GM20431 (cell line): ENCODE results near the gene CRIP3.

Source experiments
- in situ Hi-C: fragments of 300-500 bp; cut with MseI, MboI; formaldehyde crosslinking; loops from one replicate; pipeline ENCODE4 v1.15.0; 2020; ENCODE audit warnings: low sequenced_read_pairs; ENCODE audit not compliant: unreplicated experiment

The CRIP3 gene

DNA sequence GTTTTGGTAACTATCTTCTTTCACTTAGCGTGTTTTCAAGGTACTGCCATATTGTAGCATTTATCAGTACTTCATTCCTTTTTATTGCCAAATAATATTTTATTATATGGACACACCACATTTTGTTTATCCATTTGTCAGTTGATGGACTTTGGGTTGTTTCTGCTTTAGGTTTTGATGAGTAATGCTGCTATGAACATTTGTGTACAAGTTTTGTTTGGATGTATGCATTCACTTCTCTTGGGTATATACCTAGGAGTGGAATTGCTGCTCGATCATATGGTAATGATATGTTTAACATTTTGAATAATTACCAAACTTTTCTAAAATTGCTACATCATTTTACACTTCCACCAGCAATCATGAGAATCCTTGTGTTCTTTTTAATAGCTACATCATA is 16.9 kb downstream of the CRIP3 start:
- in situ Hi-C loops, result no loop called here

- in situ Hi-C loops, result no loop called here
Observed at GRCh38 chr6:43290905-43291355, 17.7 kb downstream of the CRIP3 start.

DNA sequence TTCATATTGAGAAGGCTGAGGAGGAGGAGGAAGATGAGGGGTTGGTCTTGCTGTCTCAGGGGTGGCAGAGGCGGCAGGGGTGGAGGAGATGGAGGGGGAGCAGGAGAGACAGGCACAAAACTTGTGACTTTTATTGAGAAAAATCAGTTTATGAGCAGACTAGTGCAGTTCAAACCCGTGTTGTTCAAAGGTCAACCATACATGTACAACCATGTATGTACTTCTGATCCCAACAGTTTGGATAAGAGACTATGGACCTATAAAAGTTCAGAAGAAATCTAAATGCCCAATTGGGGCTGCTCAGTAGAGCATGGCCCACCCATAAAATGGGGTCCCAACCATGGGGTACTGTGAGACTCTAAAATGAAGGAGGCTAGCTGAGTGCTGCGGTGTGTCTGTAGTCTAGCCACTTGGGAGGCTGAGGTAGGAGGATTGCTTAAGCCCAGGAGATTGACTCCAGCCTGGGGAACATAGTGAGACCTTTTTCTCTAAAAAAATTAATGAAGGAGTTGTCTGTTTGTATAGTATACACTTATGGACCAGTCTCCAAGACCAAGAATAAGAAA is 18.2 kb downstream of the CRIP3 start:
- in situ Hi-C loops, result no loop called here

- in situ Hi-C loops, result no loop called here
Observed at GRCh38 chr6:43287717-43288679, 20.6 kb downstream of the CRIP3 start.

DNA sequence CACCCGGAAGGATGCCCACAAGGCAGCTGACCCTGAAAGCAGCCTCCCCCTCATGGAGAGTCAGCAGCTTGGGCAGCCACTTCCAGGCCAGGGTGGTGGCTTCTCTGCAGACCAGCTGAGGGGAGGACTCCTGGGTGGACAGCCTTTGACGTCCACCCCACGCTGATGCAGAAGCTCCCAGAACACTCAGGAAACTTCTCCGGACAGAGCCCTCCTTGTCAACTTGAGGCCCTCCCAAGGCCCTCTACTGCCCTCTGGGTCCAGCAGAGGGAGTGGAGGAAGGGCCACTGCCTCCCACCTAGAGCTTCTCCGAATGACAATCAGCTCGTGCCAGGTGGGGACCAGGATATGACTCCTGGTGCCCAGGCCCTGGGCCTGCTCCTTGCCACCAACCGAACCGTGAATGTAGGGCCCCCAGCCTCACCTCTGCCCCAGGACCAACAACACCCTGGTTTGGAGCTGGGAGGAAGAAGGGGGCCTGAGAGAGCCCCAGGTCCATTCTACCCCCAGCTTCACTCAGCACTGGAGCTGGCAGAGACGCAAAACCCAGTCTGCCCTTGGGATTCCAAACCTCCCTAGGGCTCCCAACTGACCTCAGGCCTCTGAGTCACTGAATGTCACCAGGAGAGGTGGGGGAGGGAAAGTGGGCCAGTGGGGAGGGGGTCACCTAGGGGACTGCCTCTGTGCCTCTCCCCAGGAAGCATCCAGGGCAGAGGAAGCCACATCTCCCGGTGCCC is 21.5 kb downstream of the CRIP3 start:
- in situ Hi-C loops, result no loop called here

- in situ Hi-C loops, result no loop called here
Observed at GRCh38 chr6:43286456-43286979, 22.1 kb downstream of the CRIP3 start.

GRCh38 chr6:43285832-43286231 is 22.8 kb downstream of the CRIP3 start:
- in situ Hi-C loops, result no loop called here

- in situ Hi-C loops, result no loop called here
Observed at GRCh38 chr6:43284991-43285781, 23.4 kb downstream of the CRIP3 start.

DNA sequence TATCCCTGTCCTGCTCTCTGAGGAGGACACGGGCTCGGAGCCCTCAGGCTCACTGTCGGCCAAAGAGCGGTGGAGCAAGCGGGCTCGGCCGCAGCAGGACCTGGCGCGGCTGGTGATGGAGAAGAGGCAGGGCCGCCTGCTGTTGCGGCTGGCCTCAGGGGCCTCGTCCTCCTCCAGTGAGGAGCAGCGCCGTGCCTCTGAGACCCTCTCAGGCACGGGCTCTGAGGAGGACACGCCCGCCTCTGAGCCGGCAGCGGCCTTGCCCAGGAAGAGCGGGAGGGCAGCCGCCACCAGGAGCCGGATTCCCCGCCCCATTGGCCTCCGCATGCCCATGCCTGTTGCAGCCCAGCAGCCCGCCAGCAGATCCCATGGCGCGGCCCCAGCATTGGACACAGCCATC is 24.7 kb downstream of the CRIP3 start:
- in situ Hi-C loops, result no loop called here

GRCh38 chr6:43283514-43283901 is 25.1 kb downstream of the CRIP3 start:
- in situ Hi-C loops, result no loop called here

GRCh38 chr6:43282636-43283513 is 25.8 kb downstream of the CRIP3 start:
- in situ Hi-C loops, result no loop called here

- in situ Hi-C loops, result no loop called here
Observed at GRCh38 chr6:43282060-43282459, 26.6 kb downstream of the CRIP3 start.

DNA sequence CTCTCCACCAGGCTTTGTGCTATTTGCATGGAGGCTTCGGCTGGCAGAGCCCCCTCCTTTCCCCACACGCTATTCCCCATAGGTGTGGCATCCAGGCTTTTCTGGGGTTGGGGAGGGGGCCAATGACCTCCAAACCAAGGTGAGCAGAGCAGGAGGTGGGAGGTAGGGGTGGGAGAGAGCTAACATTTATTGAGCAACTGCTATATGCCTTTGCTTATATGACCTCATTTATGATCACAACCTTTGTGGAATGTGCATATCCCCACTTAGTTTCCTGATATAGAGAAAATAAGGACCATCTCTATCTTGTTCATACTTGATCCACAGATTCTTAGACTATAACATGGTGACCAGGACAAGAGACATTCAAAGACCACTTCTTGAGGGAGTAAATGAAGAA is 28.4 kb downstream of the CRIP3 start:
- in situ Hi-C loops, result no loop called here

- in situ Hi-C loops, result no loop called here
Observed at GRCh38 chr6:43278524-43279078, 30.0 kb downstream of the CRIP3 start.

DNA sequence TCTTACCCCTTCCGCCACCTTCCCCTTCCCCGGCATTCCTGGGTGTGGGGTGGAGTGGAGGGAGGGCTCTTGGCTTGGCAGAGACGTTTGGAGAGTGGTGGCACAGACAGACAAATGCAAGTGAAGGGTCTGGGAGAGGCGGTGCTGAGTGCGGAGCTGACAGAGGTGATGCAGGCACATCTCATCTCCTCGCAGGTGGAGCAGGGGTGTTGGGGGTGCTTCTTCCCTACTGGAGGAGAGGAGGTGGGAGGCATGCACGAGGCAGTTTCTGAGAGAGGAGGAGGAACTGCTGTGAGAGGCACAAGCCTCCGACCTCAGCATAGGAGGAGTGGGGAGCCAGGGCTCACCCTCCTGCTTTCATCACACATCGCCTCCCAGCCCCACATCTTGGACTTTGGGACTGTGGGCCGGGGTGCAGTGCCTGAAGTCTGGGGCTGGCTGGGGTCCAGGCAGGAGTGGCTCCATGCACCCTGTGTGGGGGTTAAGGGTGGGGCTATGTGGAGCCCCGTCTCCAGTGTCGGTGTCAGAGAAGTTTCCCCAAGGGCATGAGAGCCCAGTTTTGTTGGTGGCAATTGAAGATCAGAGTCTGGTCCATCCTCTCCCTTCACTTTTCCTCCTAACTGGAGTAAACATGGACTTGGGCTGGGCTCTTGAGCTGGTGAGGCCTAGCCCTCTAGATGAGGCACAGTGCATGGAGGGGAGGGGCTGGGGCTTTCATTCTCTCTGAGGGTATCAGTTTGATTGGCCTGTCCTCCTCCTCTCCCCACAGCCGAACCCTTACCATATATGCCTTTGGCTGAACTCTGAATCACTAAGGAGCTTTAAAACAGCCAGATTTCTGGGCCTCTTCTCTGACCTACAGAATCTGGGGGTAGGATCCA is 30.7 kb downstream of the CRIP3 start:
- in situ Hi-C loops, result no loop called here

- in situ Hi-C loops, result no loop called here
Observed at GRCh38 chr6:43277306-43277642, 31.4 kb downstream of the CRIP3 start.

GRCh38 chr6:43276577-43277305 is 31.9 kb downstream of the CRIP3 start:
- in situ Hi-C loops, result no loop called here
